ENCODE measurements around the gene POLR2C. TPM values are rescaled to one million over a fixed set of nuclear protein-coding genes. Genes with fewer than 3 reads are reported as not detected.
"Not testable (repeated sequence)": the region's sequence is repeated elsewhere in the genome, so short reads cannot be mapped to it uniquely, and the experiment has no call there.

Gene POLR2C
- total RNA-seq, 2 donors from 2014 or later = 55.7 to 56.0 TPM

- DNase-seq = no peak
- intact Hi-C loops (cut with DNase I) = no loop called here
- peaks cover 14% of the 10 kb centered on the region for H3K36me3 ChIP-seq
Observed at GRCh38 chr16:57427824-57428223, 34.7 kb upstream of the POLR2C start.

GRCh38 chr16:57430955-57431354 is 31.5 kb upstream of the POLR2C start:
- H3K4me3 ChIP-seq = no peak overlapping the region
- H3K27ac ChIP-seq = no peak overlapping the region
- intact Hi-C loops (cut with DNase I) = no loop called here
- H3K4me1 ChIP-seq = no peaks in the 10 kb centered on the region
- no peak for DNase-seq
- peaks cover 30% of the 10 kb centered on the region for H3K36me3 ChIP-seq
- H3K9me3 ChIP-seq = no peaks in the 10 kb centered on the region
- no peaks in the 10 kb centered on the region for H3K27me3 ChIP-seq
- no peak overlapping the region for H3K9ac ChIP-seq (ENCODE audit: low read depth in 2 of 2, low read length in 2 of 2)
- no peak for TF ChIP-seq CTCF (IDR thresholded peaks at IDR 0.05)

More at GRCh38 chr16:57427824-57428223, 34.7 kb upstream of the POLR2C start:
- Histone ChIP-seq H3K9ac (ENCODE audit: low read depth in 2 of 2, low read length in 2 of 2) (no peak overlapping the region), H3K4me3 (no peak overlapping the region), H3K9me3 (no peaks in the 10 kb centered on the region), H3K4me1 (no peaks in the 10 kb centered on the region), H3K27ac (no peak overlapping the region), H3K27me3 (no peaks in the 10 kb centered on the region)
- TF ChIP-seq CTCF (IDR thresholded peaks at IDR 0.05) = no peak

GRCh38 chr16:57432505-57432904 is 30.0 kb upstream of the POLR2C start:
- Histone ChIP-seq H3K27ac (no peak overlapping the region), H3K9me3 (no peaks in the 10 kb centered on the region), H3K4me3 (no peak overlapping the region), H3K9ac (ENCODE audit: low read depth in 2 of 2, low read length in 2 of 2) (no peak overlapping the region), H3K27me3 (no peaks in the 10 kb centered on the region), H3K36me3 (peaks cover 30% of the 10 kb centered on the region), H3K4me1 (no peaks in the 10 kb centered on the region)
- TF ChIP-seq CTCF (IDR thresholded peaks at IDR 0.05) = no peak
- intact Hi-C loops (cut with DNase I) = no loop called here
- DNase-seq = no peak

GRCh38 chr16:57432989-57433388 is 29.5 kb upstream of the POLR2C start:
- TF ChIP-seq CTCF (IDR thresholded peaks at IDR 0.05) = no peak
- H3K27ac ChIP-seq = no peak overlapping the region
- peaks cover 30% of the 10 kb centered on the region for H3K36me3 ChIP-seq
- no peak for DNase-seq
- H3K27me3 ChIP-seq = no peaks in the 10 kb centered on the region
- H3K4me3 ChIP-seq = no peak overlapping the region
- intact Hi-C loops (cut with DNase I) = no loop called here
- no peaks in the 10 kb centered on the region for H3K4me1 ChIP-seq
- H3K9ac ChIP-seq (ENCODE audit: low read depth in 2 of 2, low read length in 2 of 2) = no peak overlapping the region
- H3K9me3 ChIP-seq = no peaks in the 10 kb centered on the region

- Histone ChIP-seq H3K36me3 (peaks cover 30% of the 10 kb centered on the region), H3K9ac (ENCODE audit: low read depth in 2 of 2, low read length in 2 of 2) (no peak overlapping the region), H3K27ac (no peak overlapping the region), H3K4me1 (no peaks in the 10 kb centered on the region), H3K9me3 (no peaks in the 10 kb centered on the region), H3K4me3 (no peak overlapping the region), H3K27me3 (no peaks in the 10 kb centered on the region)
- intact Hi-C loops (cut with DNase I) = no loop called here
- no peak for DNase-seq
- TF ChIP-seq CTCF (IDR thresholded peaks at IDR 0.05) = no peak
Observed at GRCh38 chr16:57434003-57434402, 28.5 kb upstream of the POLR2C start.

GRCh38 chr16:57435838-57436237 is 26.6 kb upstream of the POLR2C start:
- H3K36me3 ChIP-seq = peaks cover 20% of the 10 kb centered on the region
- TF ChIP-seq CTCF (IDR thresholded peaks at IDR 0.05) = no peak
- no peak for DNase-seq
- no peak overlapping the region for H3K9ac ChIP-seq (ENCODE audit: low read depth in 2 of 2, low read length in 2 of 2)
- no peak overlapping the region for H3K4me3 ChIP-seq
- no peaks in the 10 kb centered on the region for H3K9me3 ChIP-seq
- no peak overlapping the region for H3K27ac ChIP-seq
- H3K27me3 ChIP-seq = no peaks in the 10 kb centered on the region
- no peaks in the 10 kb centered on the region for H3K4me1 ChIP-seq
- intact Hi-C loops (cut with DNase I) = no loop called here

- intact Hi-C loops (cut with DNase I); H3K36me3 ChIP-seq: not testable (repeated sequence)
Observed at GRCh38 chr16:57439947-57440346, 22.5 kb upstream of the POLR2C start.

GRCh38 chr16:57440551-57440950 is 21.9 kb upstream of the POLR2C start:
- H3K4me1 ChIP-seq; H3K9me3 ChIP-seq; intact Hi-C loops (cut with DNase I); H3K27ac ChIP-seq; H3K9ac ChIP-seq (ENCODE audit: low read depth in 2 of 2, low read length in 2 of 2); DNase-seq; H3K27me3 ChIP-seq; H3K4me3 ChIP-seq; H3K36me3 ChIP-seq: not testable (repeated sequence)

More at GRCh38 chr16:57439947-57440346, 22.5 kb upstream of the POLR2C start:
- not testable (repeated sequence) for H3K4me1 ChIP-seq; H3K9ac ChIP-seq (ENCODE audit: low read depth in 2 of 2, low read length in 2 of 2); H3K9me3 ChIP-seq; H3K4me3 ChIP-seq; DNase-seq; H3K27me3 ChIP-seq; H3K27ac ChIP-seq

Measured in colonic mucosa (tissue), 4 donors.